Measurements from ENCODE around the gene RIPOR2.

- TF ChIP-seq CTCF (conservative IDR thresholded peaks at IDR 0.05; ENCODE audit: low read length): no peak
- no peak for TF ChIP-seq EZH2phosphoT487 (IDR thresholded peaks at IDR 0.05; ENCODE audit: borderline replicate concordance, low read depth, low read length)
These were observed 45.3 kb downstream of the RIPOR2 start for GRCh38 chr6:24890471-24890870.

Data from OCI-LY7 (cell line).